Thymus (tissue), 11 donors: ENCODE results near the gene RNASE11. TPM values are rescaled to one million over a fixed set of nuclear protein-coding genes. Genes with fewer than 3 reads are reported as not detected.

ENCODE experiments used
- DNase-seq, 9 donors: peaks; one replicate each; pipeline ENCODE4 v3.0.0-alpha.2; 2013; ENCODE audit warnings: low spot score in 9 of 9, low read depth in 6 of 9, missing footprints in 1 of 9
- H3K27ac ChIP-seq, 2 donors: one replicate each; pipeline ENCODE4 v1.5.1; 2013; ENCODE audit warnings: control low read depth in 1 of 2, low read depth in 1 of 2, low read length in 1 of 2, mild to moderate bottlenecking in 1 of 2, moderate library complexity in 1 of 2
- H3K27me3 ChIP-seq, 2 donors: one replicate each; pipeline ENCODE4 v1.5.1; 2013; ENCODE audit warnings: low read length in 1 of 2; ENCODE audit not compliant: control insufficient read depth in 2 of 2, insufficient read depth in 1 of 2
- H3K36me3 ChIP-seq, 2 donors: one replicate each; pipeline ENCODE4 v1.5.1; 2013; ENCODE audit warnings: low read length in 1 of 2, mild to moderate bottlenecking in 1 of 2, moderate library complexity in 1 of 2; ENCODE audit not compliant: control insufficient read depth in 2 of 2, insufficient read depth in 2 of 2
- H3K4me1 ChIP-seq, 2 donors: one replicate each; pipeline ENCODE4 v1.5.1; 2013; ENCODE audit warnings: low read length in 2 of 2; ENCODE audit not compliant: control insufficient read depth in 2 of 2, insufficient read depth in 2 of 2
- H3K4me3 ChIP-seq, 2 donors: one replicate each; pipeline ENCODE4 v1.5.1; 2013; ENCODE audit warnings: low read length in 2 of 2, control low read depth in 1 of 2, mild to moderate bottlenecking in 1 of 2
- H3K9me3 ChIP-seq, 2 donors: one replicate each; pipeline ENCODE4 v1.5.1; 2013; ENCODE audit warnings: low read length in 1 of 2, mild to moderate bottlenecking in 1 of 2; ENCODE audit not compliant: control insufficient read depth in 2 of 2, insufficient read depth in 1 of 2
- WGBS: extraction: QIAGEN DNeasy Blood & Tissue Kit; methylation state at CpG from one replicate; pipeline ENCODE4 v1.1.7; 2013; 5-methylcytosine and 5-hydroxymethylcytosine counted together
- polyA plus RNA-seq: library from polyadenylated mRNA; stranded (reverse); fragments of 200-250 nt; gene quantifications from one replicate; pipeline ENCODE4 v1.2.3, GENCODE V29; 2013
- total RNA-seq: library from RNA; stranded (reverse); fragments of 120-200 nt; gene quantifications from one replicate; pipeline ENCODE4 v1.2.4, GENCODE V29; 2013
- donor health status: healthy.

Gene RNASE11
- total and polyA plus RNA-seq, 2 donors = 0.02 TPM; not detected in 1

DNA sequence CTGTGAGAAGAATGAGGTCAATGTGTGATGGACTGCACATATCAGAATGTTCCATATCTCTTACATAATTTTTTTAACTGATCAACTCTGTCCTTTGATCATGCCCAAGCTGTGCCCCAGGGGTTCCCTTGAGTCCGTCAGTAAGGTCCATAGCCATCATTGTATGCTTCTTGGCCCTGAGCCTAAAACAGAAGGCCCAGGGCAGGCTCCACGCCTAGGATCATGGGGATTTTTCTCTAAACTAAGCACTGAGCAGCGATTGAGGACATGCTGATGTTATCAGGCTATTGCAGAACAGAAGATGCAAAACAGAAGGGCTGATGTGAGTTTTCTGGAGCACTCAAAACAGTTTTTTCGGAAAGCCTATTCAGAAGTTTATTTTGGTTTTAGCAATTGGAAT is 47.9 kb downstream of the RNASE11 start:
- Histone ChIP-seq H3K36me3 (no peaks in the 10 kb centered on the region), H3K27me3 (no peaks in the 10 kb centered on the region), H3K27ac (no peak overlapping the region), H3K4me3 (no peak overlapping the region), H3K9me3 (no peaks in the 10 kb centered on the region), H3K4me1 (no peaks in the 10 kb centered on the region)
- 93% methylated on average over 4 of the region's 4 CpGs for WGBS
- no peak for DNase-seq

Other genes starting within 250 kb of the RNASE11 start
- gene PARP2, start 244.4 kb downstream of the RNASE11 start, total RNA-seq = 17.0 TPM
- 12.7 TPM for gene PARP2, start 244.4 kb downstream of the RNASE11 start, polyA plus RNA-seq
- 15.4 TPM for gene TEP1, start 174.5 kb downstream of the RNASE11 start, total RNA-seq
- 34.5 TPM for gene TEP1, start 174.5 kb downstream of the RNASE11 start, polyA plus RNA-seq
- 0.80 TPM for gene KLHL33, start 151.8 kb downstream of the RNASE11 start, total RNA-seq
- gene KLHL33, start 151.8 kb downstream of the RNASE11 start, polyA plus RNA-seq = 0.64 TPM
- 34.8 TPM for gene OSGEP, start 133.2 kb downstream of the RNASE11 start, total RNA-seq
- gene OSGEP, start 133.2 kb downstream of the RNASE11 start, polyA plus RNA-seq = 96.8 TPM
- 159 TPM for gene APEX1, start 132.8 kb downstream of the RNASE11 start, total RNA-seq
- 128 TPM for gene APEX1, start 132.8 kb downstream of the RNASE11 start, polyA plus RNA-seq
- gene PIP4P1, start 126.6 kb downstream of the RNASE11 start, total RNA-seq = 18.6 TPM
- gene PIP4P1, start 126.6 kb downstream of the RNASE11 start, polyA plus RNA-seq = 53.2 TPM
- gene PNP, start 118.6 kb downstream of the RNASE11 start, total RNA-seq = 50.7 TPM
- 29.8 TPM for gene PNP, start 118.6 kb downstream of the RNASE11 start, polyA plus RNA-seq
- 0.09 TPM for gene RNASE10, start 82.5 kb downstream of the RNASE11 start, total RNA-seq
- gene RNASE10, start 82.5 kb downstream of the RNASE11 start, polyA plus RNA-seq = 0.09 TPM
- gene RNASE9, start 27.0 kb downstream of the RNASE11 start, total RNA-seq = not detected
- 0.02 TPM for gene RNASE9, start 27.0 kb downstream of the RNASE11 start, polyA plus RNA-seq
- not detected for gene RNASE12, start 3.4 kb upstream of the RNASE11 start, total RNA-seq
- gene RNASE12, start 3.4 kb upstream of the RNASE11 start, polyA plus RNA-seq = not detected
- gene OR6S1, start 53.7 kb upstream of the RNASE11 start, total RNA-seq = not detected
- not detected for gene OR6S1, start 53.7 kb upstream of the RNASE11 start, polyA plus RNA-seq
- gene RNASE4, start 96.6 kb upstream of the RNASE11 start, total RNA-seq = 1.7 TPM
- 25.4 TPM for gene RNASE4, start 96.6 kb upstream of the RNASE11 start, polyA plus RNA-seq
- gene ANG, start 100.8 kb upstream of the RNASE11 start, total RNA-seq = 0.99 TPM
- gene ANG, start 100.8 kb upstream of the RNASE11 start, polyA plus RNA-seq = 9.1 TPM
- not detected for gene EDDM3A, start 157.9 kb upstream of the RNASE11 start, total RNA-seq
- 0.11 TPM for gene EDDM3A, start 157.9 kb upstream of the RNASE11 start, polyA plus RNA-seq
- 0.09 TPM for gene EDDM3B, start 180.4 kb upstream of the RNASE11 start, total RNA-seq
- 1.7 TPM for gene EDDM3B, start 180.4 kb upstream of the RNASE11 start, polyA plus RNA-seq
- gene RNASE6, start 193.3 kb upstream of the RNASE11 start, total RNA-seq = 31.3 TPM
- 87.1 TPM for gene RNASE6, start 193.3 kb upstream of the RNASE11 start, polyA plus RNA-seq
- gene RNASE1, start 214.8 kb upstream of the RNASE11 start, total RNA-seq = 200 TPM
- 491 TPM for gene RNASE1, start 214.8 kb upstream of the RNASE11 start, polyA plus RNA-seq